SK-N-MC (cell line): ENCODE measurements around the gene LHFPL2.

Experiments used
- EZH2 ChIP-seq: fragments of 200-600 bp; sonication (generic); IDR thresholded peaks from one replicate; pipeline ENCODE4 v1.6.1; 2017; ENCODE audit warnings: antibody characterized with exemption
- POLR2AphosphoS5 ChIP-seq: IDR thresholded peaks from 2 replicates; pipeline ENCODE4 v1.6.1; 2012; ENCODE audit warnings: mild to moderate bottlenecking, low read depth, low read length, borderline replicate concordance

- TF ChIP-seq EZH2 (no peak), POLR2AphosphoS5 (no peak)
Measured at GRCh38 chr5:78563621-78564020, 85.0 kb downstream of the LHFPL2 start.
